Keratinocyte (primary cell): ENCODE data around the gene ATP6V1C2.

Experiments used
- CTCF ChIP-seq, 3 experiments: IDR thresholded peaks in 1 of 3; conservative IDR thresholded peaks in 1 of 3; optimal IDR thresholded peaks in 1 of 3; 2 replicates in 2 of 3; 3 replicates in 1 of 3; pipeline versions ENCODE3 to v1.5.1; 2011; ENCODE audit warnings: low read length in 3 of 3, mild to moderate bottlenecking in 3 of 3, moderate library complexity in 2 of 3, control low read depth in 1 of 3, inconsistent platforms in 1 of 3; ENCODE audit not compliant: insufficient read depth in 2 of 3; ENCODE audit errors: extremely low read depth in 1 of 3
- EZH2 ChIP-seq: IDR thresholded peaks from one replicate; pipeline ENCODE4 v1.6.1; 2012; ENCODE audit warnings: inconsistent platforms, mild to moderate bottlenecking, low read length, moderate library complexity

GRCh38 chr2:10775831-10776230 lies 54.4 kb downstream of the ATP6V1C2 start:
- TF ChIP-seq CTCF (optimal IDR thresholded peaks at IDR 0.05 in 1 of 3, IDR thresholded peaks at IDR 0.05 in 1 of 3, conservative IDR thresholded peaks at IDR 0.05 in 1 of 3; ENCODE audit: extremely low read depth in 1 of 3, insufficient read depth in 2 of 3, low read length in 3 of 3): no peak
- no peak for TF ChIP-seq EZH2
